ELF-1 (cell line): ENCODE measurements around the gene FBXO21.
"Not testable (repeated sequence)": the region's sequence is repeated elsewhere in the genome, so short reads cannot be mapped to it uniquely, and the experiment has no call there.

ENCODE experiments used
- DNase-seq: peaks from one replicate; pipeline ENCODE4 v3.0.0-alpha.2; 2016; ENCODE audit warnings: low read depth, low spot score

The FBXO21 gene

GRCh38 chr12:117190210-117190781 is at the start of gene FBXO21:
Gene FBXO21 (minus strand): TSS chr12:117190470. CDS start chr12:117190456, 14 bp downstream.
- peak; percentile 95 for DNase-seq

- peak; percentile 93 for DNase-seq
Measured at GRCh38 chr12:117236456-117237001, 46.3 kb upstream of the FBXO21 start.

- DNase-seq: no peak
Measured at GRCh38 chr12:117235261-117235660, 45.0 kb upstream of the FBXO21 start.

- DNase-seq: no peak
Measured at GRCh38 chr12:117234441-117234840, 44.2 kb upstream of the FBXO21 start.

GRCh38 chr12:117231750-117232149 is 41.5 kb upstream of the FBXO21 start:
- DNase-seq: peak; percentile 12

- DNase-seq: no peak
Measured at GRCh38 chr12:117228239-117228638, 38.0 kb upstream of the FBXO21 start.

GRCh38 chr12:117227000-117227653 is 36.9 kb upstream of the FBXO21 start:
- DNase-seq: no peak

- DNase-seq: no peak
Measured at GRCh38 chr12:117226505-117226904, 36.2 kb upstream of the FBXO21 start.

- no peak for DNase-seq
Measured at GRCh38 chr12:117225179-117225578, 34.9 kb upstream of the FBXO21 start.

- not testable (repeated sequence) for DNase-seq
Measured at GRCh38 chr12:117220947-117221346, 30.7 kb upstream of the FBXO21 start.

GRCh38 chr12:117218149-117218548 is 27.9 kb upstream of the FBXO21 start:
- no peak for DNase-seq

- DNase-seq: no peak
Measured at GRCh38 chr12:117216686-117217085, 26.4 kb upstream of the FBXO21 start.

- DNase-seq: no peak
Measured at GRCh38 chr12:117214797-117215196, 24.5 kb upstream of the FBXO21 start.

GRCh38 chr12:117213295-117213808 is 23.1 kb upstream of the FBXO21 start:
- no peak for DNase-seq

- DNase-seq: peak; percentile 85
Measured at GRCh38 chr12:117212563-117213190, 22.4 kb upstream of the FBXO21 start.

GRCh38 chr12:117210266-117210918 is 20.1 kb upstream of the FBXO21 start:
- no peak for DNase-seq

- no peak for DNase-seq
Measured at GRCh38 chr12:117209626-117210025, 19.4 kb upstream of the FBXO21 start.

GRCh38 chr12:117208811-117209455 is 18.7 kb upstream of the FBXO21 start:
- no peak for DNase-seq

GRCh38 chr12:117208206-117208605 is 17.9 kb upstream of the FBXO21 start:
- no peak for DNase-seq

- DNase-seq: no peak
Measured at GRCh38 chr12:117207675-117208074, 17.4 kb upstream of the FBXO21 start.

- no peak for DNase-seq
Measured at GRCh38 chr12:117202556-117202955, 12.3 kb upstream of the FBXO21 start.
